Calu3 (cell line): ENCODE results near the gene EPB41L3. TPM values are rescaled to one million over a fixed set of nuclear protein-coding genes. Genes with fewer than 3 reads are reported as not detected.
"Not testable (repeated sequence)": the region's sequence is repeated elsewhere in the genome, so short reads cannot be mapped to it uniquely, and the experiment has no call there.

Source experiments
- BruUV-seq: library from RNA; stranded (reverse); fragments of 400-500 nt; replicated peaks from 2 replicates; lab custom pipeline; 2021; lab: Mats Ljungman, UMichigan
- CTCF ChIA-PET: fragments of 300-600 bp; sonication (Branson Sonifier 250); formaldehyde crosslinking; loops from one replicate; lab custom pipeline; 2022; ENCODE audit warnings: antibody characterized with exemption; lab: Charles Lee
- DNase-seq: peaks from one replicate; pipeline ENCODE4 v3.0.0; 2022
- H3K27ac Mint-ChIP-seq: one replicate; pipeline ENCODE4 v1.8.0; 2022; ENCODE audit warnings: mixed read lengths; ENCODE audit not compliant: unreplicated experiment
- H3K27me3 Mint-ChIP-seq: one replicate; pipeline ENCODE4 v1.8.0; 2022; ENCODE audit warnings: mixed read lengths; ENCODE audit not compliant: unreplicated experiment
- H3K36me3 Mint-ChIP-seq: one replicate; pipeline ENCODE4 v1.8.0; 2022; ENCODE audit warnings: mild to moderate bottlenecking, moderate library complexity, mixed read lengths; ENCODE audit not compliant: insufficient read depth, unreplicated experiment
- H3K4me1 Mint-ChIP-seq: one replicate; pipeline ENCODE4 v1.8.0; 2022; ENCODE audit warnings: mild to moderate bottlenecking, low read depth, mixed read lengths; ENCODE audit not compliant: unreplicated experiment
- H3K4me3 Mint-ChIP-seq: one replicate; pipeline ENCODE4 v1.8.0; 2022; ENCODE audit warnings: mild to moderate bottlenecking, low read depth, moderate library complexity, mixed read lengths; ENCODE audit not compliant: unreplicated experiment
- H3K9me3 Mint-ChIP-seq: one replicate; pipeline ENCODE4 v1.8.0; 2022; ENCODE audit warnings: low read depth, mixed read lengths; ENCODE audit not compliant: unreplicated experiment
- intact Hi-C: fragments of 100-400 bp; cut with micrococcal nuclease; formaldehyde crosslinking; loops from one replicate; pipeline ENCODE4 v1.10.0; 2022; ENCODE audit not compliant: unreplicated experiment
- total RNA-seq: library from RNA; stranded (reverse); gene quantifications from 2 replicates; pipeline ENCODE4 v1.2.3, GENCODE V29; 2022
- TF ChIP-seq, protein P1 (sequence below): fragments of 200-600 bp; IDR thresholded peaks from one replicate; pipeline ENCODE4 v1.8.0; 2022; ENCODE audit warnings: antibody characterized with exemption; ENCODE audit not compliant: unreplicated experiment

EPB41L3 gene
- total RNA-seq, 1 experiment from 2014 or later, result not detected

DNA sequence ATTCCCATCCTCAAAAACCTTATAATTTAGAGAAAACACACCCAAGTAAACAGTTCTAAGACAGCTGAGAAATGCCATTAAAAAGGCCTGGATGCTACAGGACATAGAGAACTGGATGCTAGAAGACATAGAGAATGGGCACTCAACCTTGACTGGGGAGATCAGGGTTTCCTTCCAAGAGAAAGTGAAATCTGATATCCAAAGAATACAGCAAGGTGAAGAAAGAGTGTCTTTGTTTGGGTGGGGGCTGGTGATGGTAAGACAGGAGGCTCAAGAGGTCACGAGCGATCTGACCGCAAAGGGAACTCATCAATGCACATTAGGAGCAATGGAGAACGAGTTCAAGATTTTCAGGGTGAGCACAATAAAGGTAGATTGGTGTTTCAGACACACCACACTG, 31.6 kb downstream of the EPB41L3 start:
- intact Hi-C loops, result no loop called here
- H3K4me1 Mint-ChIP-seq, result no peaks in the 10 kb centered on the region
- H3K4me3 Mint-ChIP-seq, result no peak overlapping the region
- CTCF ChIA-PET, result no interaction called here
- DNase-seq, result no peak
- H3K27ac Mint-ChIP-seq, result no peak overlapping the region
- TF ChIP-seq, protein P1, sequence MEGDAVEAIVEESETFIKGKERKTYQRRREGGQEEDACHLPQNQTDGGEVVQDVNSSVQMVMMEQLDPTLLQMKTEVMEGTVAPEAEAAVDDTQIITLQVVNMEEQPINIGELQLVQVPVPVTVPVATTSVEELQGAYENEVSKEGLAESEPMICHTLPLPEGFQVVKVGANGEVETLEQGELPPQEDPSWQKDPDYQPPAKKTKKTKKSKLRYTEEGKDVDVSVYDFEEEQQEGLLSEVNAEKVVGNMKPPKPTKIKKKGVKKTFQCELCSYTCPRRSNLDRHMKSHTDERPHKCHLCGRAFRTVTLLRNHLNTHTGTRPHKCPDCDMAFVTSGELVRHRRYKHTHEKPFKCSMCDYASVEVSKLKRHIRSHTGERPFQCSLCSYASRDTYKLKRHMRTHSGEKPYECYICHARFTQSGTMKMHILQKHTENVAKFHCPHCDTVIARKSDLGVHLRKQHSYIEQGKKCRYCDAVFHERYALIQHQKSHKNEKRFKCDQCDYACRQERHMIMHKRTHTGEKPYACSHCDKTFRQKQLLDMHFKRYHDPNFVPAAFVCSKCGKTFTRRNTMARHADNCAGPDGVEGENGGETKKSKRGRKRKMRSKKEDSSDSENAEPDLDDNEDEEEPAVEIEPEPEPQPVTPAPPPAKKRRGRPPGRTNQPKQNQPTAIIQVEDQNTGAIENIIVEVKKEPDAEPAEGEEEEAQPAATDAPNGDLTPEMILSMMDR, result no peak
- H3K9me3 Mint-ChIP-seq, result peaks cover 6% of the 10 kb centered on the region
- H3K27me3 Mint-ChIP-seq, result no peaks in the 10 kb centered on the region
- BruUV-seq, result no TSS peak
- H3K36me3 Mint-ChIP-seq, result no peaks in the 10 kb centered on the region

DNA sequence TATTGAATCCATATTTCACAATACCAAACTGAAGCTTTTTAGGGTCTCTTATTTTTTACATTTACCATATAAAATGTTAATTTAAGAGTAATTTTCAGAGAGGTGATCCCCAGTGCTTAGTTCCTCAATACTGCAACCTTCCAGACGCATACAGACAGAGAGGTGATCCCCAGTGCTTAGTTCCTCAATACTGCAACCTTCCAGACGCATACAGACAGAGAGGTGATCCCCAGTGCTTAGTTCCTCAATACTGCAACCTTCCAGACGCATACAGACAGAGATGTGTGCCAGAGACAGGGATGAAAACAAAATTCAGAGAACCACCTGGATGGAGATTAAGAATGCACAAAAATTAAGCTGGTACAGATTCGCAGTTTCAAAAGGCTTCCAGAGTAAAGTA, 32.3 kb downstream of the EPB41L3 start:
- H3K4me1 Mint-ChIP-seq, H3K27ac Mint-ChIP-seq, CTCF ChIA-PET: not testable (repeated sequence)

DNA sequence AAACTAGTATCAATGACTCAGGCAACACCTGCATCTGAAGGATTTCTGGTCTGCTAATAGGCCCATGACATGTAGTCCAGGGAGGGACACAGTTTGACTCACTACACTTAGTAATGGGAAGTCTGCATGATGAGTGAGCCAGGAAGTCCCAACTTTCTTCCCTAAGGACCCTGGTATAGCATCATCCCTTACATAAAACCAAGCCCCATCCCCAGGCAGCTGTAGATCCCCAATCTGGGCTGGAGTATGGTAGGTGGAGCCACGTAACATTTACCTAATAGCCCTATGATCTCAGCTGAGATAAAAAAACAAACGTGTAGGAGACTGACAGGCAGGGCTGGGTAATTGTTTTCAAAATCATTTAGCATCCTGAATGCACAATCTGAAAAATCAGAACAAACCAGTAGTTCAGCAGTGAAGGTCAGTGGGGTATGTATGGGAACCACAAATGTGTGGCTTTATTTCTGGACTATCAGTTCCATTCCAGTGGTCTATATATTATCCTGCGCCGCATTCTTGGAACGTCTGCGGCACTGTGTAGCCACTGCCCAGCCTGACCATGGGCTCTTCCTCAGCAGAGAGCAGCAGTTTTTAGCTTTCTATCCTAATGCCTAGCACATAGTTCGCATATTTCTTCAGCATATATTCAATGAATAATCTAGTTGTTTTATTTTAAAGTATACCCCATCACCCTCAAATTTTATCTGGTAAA, 33.5 kb downstream of the EPB41L3 start:
- Mint-ChIP-seq H3K36me3 (no peaks in the 10 kb centered on the region), H3K4me1 (no peaks in the 10 kb centered on the region), H3K27me3 (peaks cover 17% of the 10 kb centered on the region), H3K4me3 (no peak overlapping the region), H3K27ac (no peak overlapping the region), H3K9me3 (peaks cover 6% of the 10 kb centered on the region)
- TF ChIP-seq, protein P1, result no peak
- CTCF ChIA-PET, result no interaction called here
- DNase-seq, result no peak
- intact Hi-C loops, result no loop called here
- no TSS peak for BruUV-seq

More for the DNA sequence above, 32.3 kb downstream of the EPB41L3 start:
- intact Hi-C loops, H3K9me3 Mint-ChIP-seq, H3K4me3 Mint-ChIP-seq, DNase-seq, BruUV-seq, H3K36me3 Mint-ChIP-seq, H3K27me3 Mint-ChIP-seq: not testable (repeated sequence)

DNA sequence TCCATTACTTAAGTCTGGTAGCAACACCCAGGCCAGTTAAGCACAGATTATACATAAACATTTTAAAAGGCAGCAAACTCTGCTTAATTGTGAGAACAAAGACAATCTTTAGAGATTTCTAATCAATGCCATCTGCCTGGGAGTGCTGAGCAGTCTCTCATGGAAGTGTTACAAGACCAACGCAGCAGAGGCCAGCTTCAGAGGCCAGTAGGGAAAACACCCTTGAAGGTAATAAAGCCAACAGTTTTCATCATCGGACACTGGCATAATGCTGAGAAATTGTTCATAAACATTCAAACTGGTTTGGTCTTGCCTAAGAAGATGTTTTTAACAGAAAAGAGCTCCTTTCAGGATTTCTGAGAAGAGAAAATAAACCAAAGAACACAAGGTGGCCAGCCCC, 35.0 kb downstream of the EPB41L3 start:
- TF ChIP-seq, protein P1, result no peak
- Mint-ChIP-seq H3K27me3 (peaks cover 17% of the 10 kb centered on the region), H3K9me3 (peaks cover 6% of the 10 kb centered on the region), H3K4me1 (no peaks in the 10 kb centered on the region), H3K27ac (no peak overlapping the region), H3K36me3 (no peaks in the 10 kb centered on the region), H3K4me3 (no peak overlapping the region)
- CTCF ChIA-PET, result no interaction called here
- no TSS peak for BruUV-seq
- no peak for DNase-seq
- intact Hi-C loops, result no loop called here

DNA sequence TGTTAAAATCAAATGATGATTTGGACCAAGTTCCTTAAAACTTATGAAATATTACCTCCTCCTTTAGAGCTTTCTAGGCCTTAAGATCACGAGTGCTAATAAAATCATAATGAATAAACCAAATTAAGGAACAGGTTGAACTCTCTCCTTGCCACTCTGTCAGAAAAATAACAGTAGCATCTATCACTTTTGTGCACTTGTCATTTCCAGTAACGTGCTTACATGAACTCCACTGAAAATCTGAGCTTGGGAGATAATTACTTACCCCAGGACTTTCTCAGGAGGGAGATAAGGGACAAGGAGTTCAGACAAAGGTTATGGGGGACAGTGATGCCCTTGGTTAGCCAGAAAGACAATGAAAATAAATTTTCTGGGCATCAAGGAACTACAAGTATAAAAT, 36.0 kb downstream of the EPB41L3 start:
- no peak overlapping the region for H3K27ac Mint-ChIP-seq
- DNase-seq, result no peak
- TF ChIP-seq, protein P1, result no peak
- no TSS peak for BruUV-seq
- CTCF ChIA-PET, result no interaction called here
- no peak overlapping the region for H3K4me3 Mint-ChIP-seq
- H3K27me3 Mint-ChIP-seq, result peaks cover 17% of the 10 kb centered on the region
- H3K9me3 Mint-ChIP-seq, result peaks cover 6% of the 10 kb centered on the region
- no peaks in the 10 kb centered on the region for H3K4me1 Mint-ChIP-seq
- H3K36me3 Mint-ChIP-seq, result no peaks in the 10 kb centered on the region
- intact Hi-C loops, result no loop called here
